GM19467 (cell line): ENCODE data around the gene NOL4L.

Experiments
- ATAC-seq: cut with Tn5 transposase; IDR thresholded peaks from one replicate; pipeline ENCODE4 v1.9.1; 2021; ENCODE audit warnings: mild to moderate bottlenecking, moderate library complexity; ENCODE audit not compliant: unreplicated experiment

The NOL4L gene

GRCh38 chr20:32395066-32395465 lies 190.1 kb downstream of the NOL4L start:
- ATAC-seq, result no peak
